H1 (cell line): ENCODE measurements around the gene KRT85. TPM values are rescaled to one million over a fixed set of nuclear protein-coding genes. Genes with fewer than 3 reads are reported as not detected.

Experiments used
- CTCF ChIA-PET: fragments of 300-600 bp; sonication (Branson Sonifier 250); formaldehyde crosslinking; loops from one replicate; lab custom pipeline; 2021; ENCODE audit not compliant: partially characterized antibody; lab: Charles Lee
- POLR2A ChIA-PET: fragments of 300-600 bp; sonication (Branson Sonifier 250); formaldehyde crosslinking; loops from one replicate; lab custom pipeline; 2021; ENCODE audit warnings: inconsistent platforms; ENCODE audit not compliant: partially characterized antibody; lab: Charles Lee
- DNase-seq, 2 experiments: peaks; one replicate each; pipeline versions ENCODE4 v3.0.0 to v3.0.0-alpha.2; 2010 to 2022; ENCODE audit warnings: low spot score in 2 of 2, low read depth in 1 of 2, mixed read lengths in 1 of 2
- FAIRE-seq: peaks from 2 replicates; lab custom pipeline; 2011; peaks lifted over from hg19 to GRCh38; lab: Jason Lieb, UNC
- H2AFZ ChIP-seq: 2 replicates; pipeline ENCODE4 v1.8.1; 2012; ENCODE audit warnings: low read length, inconsistent platforms
- H2AK5ac ChIP-seq: 2 replicates; pipeline ENCODE4 v1.6.1; 2013; ENCODE audit warnings: low read depth, low read length
- H2BK120ac ChIP-seq: replicated peaks from 2 replicates; pipeline ENCODE3; 2013; ENCODE audit warnings: low read depth, low read length, inconsistent platforms
- H2BK12ac ChIP-seq: 2 replicates; pipeline ENCODE4 v1.6.1; 2013; ENCODE audit warnings: low read depth, low read length
- H2BK15ac ChIP-seq: 2 replicates; pipeline ENCODE4 v1.6.1; 2013; ENCODE audit warnings: low read length
- H2BK20ac ChIP-seq: 2 replicates; pipeline ENCODE4 v1.6.1; 2013; ENCODE audit warnings: low read length
- H2BK5ac ChIP-seq: 2 replicates; pipeline ENCODE4 v1.6.1; 2013; ENCODE audit warnings: low read depth, low read length
- H3K14ac ChIP-seq: 2 replicates; pipeline ENCODE4 v1.6.1; 2013; ENCODE audit warnings: inconsistent platforms; ENCODE audit not compliant: insufficient read length
- H3K18ac ChIP-seq: 2 replicates; pipeline ENCODE4 v1.6.1; 2013; ENCODE audit warnings: low read length; ENCODE audit errors: extremely low read depth
- H3K23ac ChIP-seq: 2 replicates; pipeline ENCODE4 v1.6.1; 2013; ENCODE audit warnings: inconsistent platforms; ENCODE audit not compliant: insufficient read length
- H3K23me2 ChIP-seq: 2 replicates; pipeline ENCODE4 v1.6.1; 2013; ENCODE audit warnings: low read depth, low read length
- H3K27ac ChIP-seq: 2 replicates; pipeline ENCODE4 v1.6.1; 2011; ENCODE audit warnings: low read depth, low read length, inconsistent platforms
- H3K27me3 ChIP-seq, 4 experiments: replicated peaks in 1 of 4; 1 replicate in 1 of 4; 2 replicates in 3 of 4; pipeline versions ENCODE4 v1.6.1 to v1.8.1; 2011 to 2013; ENCODE audit warnings: low read length in 3 of 4, mild to moderate bottlenecking in 3 of 4, inconsistent platforms in 2 of 4, mixed read lengths in 2 of 4, moderate library complexity in 1 of 4; ENCODE audit not compliant: control insufficient read depth in 3 of 4, insufficient read depth in 3 of 4; ENCODE audit errors: extremely low read depth in 1 of 4
- H3K36me3 ChIP-seq, 4 experiments: 2 replicates each; pipeline versions ENCODE4 v1.6.1 to v1.8.1; 2011 to 2013; ENCODE audit warnings: mild to moderate bottlenecking in 4 of 4, low read length in 3 of 4, moderate library complexity in 2 of 4, control low read depth in 1 of 4, inconsistent platforms in 1 of 4; ENCODE audit not compliant: insufficient read depth in 4 of 4, control insufficient read depth in 2 of 4
- H3K4ac ChIP-seq: replicated peaks from 2 replicates; pipeline ENCODE3; 2013; ENCODE audit warnings: low read length, low read depth, mixed read lengths, inconsistent platforms; ENCODE audit not compliant: insufficient read length
- H3K4me1 ChIP-seq, 4 experiments: replicated peaks in 1 of 4; 1 replicate in 1 of 4; 2 replicates in 3 of 4; pipeline versions ENCODE4 v1.6.1 to v1.8.1; 2011 to 2013; ENCODE audit warnings: low read length in 3 of 4, inconsistent platforms in 2 of 4, mixed read lengths in 1 of 4; ENCODE audit not compliant: insufficient read depth in 4 of 4, control insufficient read depth in 3 of 4
- H3K4me2 ChIP-seq, 2 experiments: 2 replicates each; pipeline versions ENCODE4 v1.6.1 to v1.8.1; 2011 to 2013; ENCODE audit warnings: low read depth in 2 of 2, low read length in 2 of 2, control low read depth in 1 of 2, inconsistent platforms in 1 of 2, mild to moderate bottlenecking in 1 of 2; ENCODE audit not compliant: insufficient read depth in 1 of 2
- H3K4me3 ChIP-seq, 4 experiments: fragments of 200-600, 300-600 bp in 1 of 4; sonication (generic), shearing (Covaris generic), sonication (Bioruptor Twin) in 1 of 4; 2 replicates each; pipeline versions ENCODE4 v1.5.1 to v1.8.1; 2011 to 2016; ENCODE audit warnings: low read length in 4 of 4, low read depth in 3 of 4, control low read depth in 2 of 4, inconsistent platforms in 2 of 4, mild to moderate bottlenecking in 2 of 4, mixed read lengths in 1 of 4, moderate library complexity in 1 of 4; ENCODE audit not compliant: insufficient read depth in 2 of 4; ENCODE audit errors: extremely low read depth in 1 of 4
- H3K56ac ChIP-seq: replicated peaks from 2 replicates; pipeline ENCODE3; 2013; ENCODE audit warnings: low read depth, mild to moderate bottlenecking, mixed read lengths, low read length, inconsistent platforms; ENCODE audit not compliant: insufficient read length
- H3K79me1 ChIP-seq: 2 replicates; pipeline ENCODE4 v1.6.1; 2013; ENCODE audit warnings: low read depth, low read length, control low read depth
- H3K79me2 ChIP-seq, 2 experiments: 2 replicates each; pipeline versions ENCODE4 v1.6.1 to v1.8.1; 2012 to 2013; ENCODE audit warnings: low read length in 2 of 2, mild to moderate bottlenecking in 2 of 2, inconsistent platforms in 1 of 2; ENCODE audit not compliant: insufficient read depth in 2 of 2, control insufficient read depth in 1 of 2
- H3K9ac ChIP-seq, 4 experiments: replicated peaks in 1 of 4; 1 replicate in 1 of 4; 2 replicates in 3 of 4; pipeline versions ENCODE4 v1.6.1 to v1.8.1; 2011 to 2013; ENCODE audit warnings: low read depth in 3 of 4, low read length in 3 of 4, control low read depth in 2 of 4, mild to moderate bottlenecking in 2 of 4, moderate library complexity in 2 of 4, inconsistent platforms in 1 of 4; ENCODE audit errors: extremely low read depth in 1 of 4
- H3K9me3 ChIP-seq, 2 experiments: 2 replicates each; pipeline versions ENCODE4 v1.6.1 to v1.8.1; 2012 to 2013; ENCODE audit warnings: mild to moderate bottlenecking in 2 of 2, moderate library complexity in 2 of 2, control low read depth in 1 of 2, inconsistent platforms in 1 of 2, low read depth in 1 of 2, low read length in 1 of 2, mixed read lengths in 1 of 2; ENCODE audit not compliant: insufficient read depth in 2 of 2
- H4K20me1 ChIP-seq, 2 experiments: replicated peaks in 1 of 2; 2 replicates each; pipeline versions ENCODE3 to v1.8.1; 2011 to 2013; ENCODE audit warnings: inconsistent platforms in 2 of 2, low read length in 2 of 2, mild to moderate bottlenecking in 1 of 2; ENCODE audit not compliant: insufficient read depth in 2 of 2, control insufficient read depth in 1 of 2
- H4K5ac ChIP-seq: 2 replicates; pipeline ENCODE4 v1.6.1; 2013; ENCODE audit warnings: low read length, low read depth, mixed read lengths, inconsistent platforms; ENCODE audit not compliant: insufficient read length
- H4K8ac ChIP-seq: 2 replicates; pipeline ENCODE4 v1.8.0; 2013; ENCODE audit warnings: mild to moderate bottlenecking, moderate library complexity, low read length, inconsistent platforms; ENCODE audit not compliant: insufficient read depth; ENCODE audit errors: extremely low read depth
- H4K91ac ChIP-seq: replicated peaks from 2 replicates; pipeline ENCODE3; 2013; ENCODE audit warnings: low read length, mixed read lengths, inconsistent platforms; ENCODE audit not compliant: insufficient read length
- BCL11A ChIP-seq, 2 experiments: IDR thresholded peaks; one replicate each; pipeline ENCODE4 v1.6.1; 2011; ENCODE audit warnings: low read depth in 2 of 2, low read length in 2 of 2, mild to moderate bottlenecking in 2 of 2
- CEBPB ChIP-seq: IDR thresholded peaks from 2 replicates; pipeline ENCODE4 v1.6.1; 2012; ENCODE audit warnings: low read depth, low read length
- EGR1 ChIP-seq: IDR thresholded peaks from 2 replicates; pipeline ENCODE4 v1.6.1; 2011; ENCODE audit warnings: low read depth, low read length, borderline replicate concordance
- SRF ChIP-seq: IDR thresholded peaks from 2 replicates; pipeline ENCODE4 v1.6.1; 2011; ENCODE audit warnings: mild to moderate bottlenecking, low read depth, low read length, moderate library complexity
- USF2 ChIP-seq: IDR thresholded peaks from 2 replicates; pipeline ENCODE4 v1.6.1; 2011; ENCODE audit warnings: low read length, improper control_type of control experiment
- YY1 ChIP-seq: IDR thresholded peaks from 2 replicates; pipeline ENCODE4 v1.6.1; 2011; ENCODE audit warnings: low read depth, mild to moderate bottlenecking, low read length
- WGBS, 2 experiments: shearing (Covaris generic) in 1 of 2; methylation state at CpG; one replicate each; pipeline versions ENCODE4 v1.1.6 to v1.1.7; 2013 to 2015; ENCODE audit warnings: low lambda C conversion rate in 2 of 2, mixed read lengths in 2 of 2, inconsistent platforms in 1 of 2, low coverage in 1 of 2, missing lambda C conversion rate in 1 of 2; ENCODE audit not compliant: insufficient replicate concordance in 2 of 2, insufficient coverage in 1 of 2, insufficient read length in 1 of 2; ENCODE audit errors: extremely low coverage in 1 of 2, missing lambda C conversion rate in 1 of 2; 5-methylcytosine and 5-hydroxymethylcytosine counted together
- polyA plus RNA-seq, 7 experiments: library from polyadenylated mRNA; depleted of rRNA in 3 of 7; stranded (reverse) in 5 of 7; unstranded in 2 of 7; fragments of >200 nt in 5 of 7; fragments of 200-250 nt in 2 of 7; gene quantifications; 1 replicate in 5 of 7; 2 replicates in 1 of 7; 4 replicates in 1 of 7; pipeline versions ENCODE4 v1.2.1 to v1.2.3, GENCODE V29; 2011 to 2013; ENCODE audit warnings: missing spikeins in 2 of 7, mixed read lengths in 2 of 7
- total RNA-seq: library from RNA; stranded (reverse); fragmentation: NEBNext Ultra II Directional; extraction: Animal tissue kit (Norgen Biotek cat#: 25700); gene quantifications from 2 replicates; pipeline ENCODE4 v1.2.1, GENCODE V29; 2021

Gene KRT85
- total and polyA plus RNA-seq, 2 of the 8 experiments (the other 6 are each of a cell fraction or from before 2014, with no cell fraction given), result not detected

- Histone ChIP-seq H3K4me3 (no peak overlapping the region), H2BK15ac (no peak overlapping the region), H3K14ac (no peak overlapping the region), H4K8ac (no peak overlapping the region; the same call in 1 of the 2 replicates), H4K91ac (no peak overlapping the region), H3K4me2 (no peak overlapping the region), H2BK120ac (no peak overlapping the region), H3K18ac (no peak overlapping the region), H2BK12ac (0 out of 2 replicates have a peak overlapping the region, but pooled peaks have one; percentile 27), H3K23me2 (no peaks in the 10 kb centered on the region), H3K4me1 (no peaks in the 10 kb centered on the region), H3K23ac (no peak overlapping the region), H2BK20ac (no peak overlapping the region), H2AK5ac (no peak overlapping the region), H4K5ac (no peak overlapping the region), H3K56ac (no peak overlapping the region), H3K9me3 (no peaks in the 10 kb centered on the region; a peak in 1 of 4 replicates), H3K36me3 (no peaks in the 10 kb centered on the region), H4K20me1 (no peaks in the 10 kb centered on the region), H3K79me2 (no peaks in the 10 kb centered on the region), H3K27ac (no peak overlapping the region), H2AFZ (no peak overlapping the region), H3K79me1 (no peaks in the 10 kb centered on the region), H3K4ac (no peak overlapping the region), H2BK5ac (no peak overlapping the region), H3K9ac (no peak overlapping the region), H3K27me3 (no peaks in the 10 kb centered on the region)
- 85% methylated on average over 5 of the region's 5 CpGs; no CpG with 5 or more reads in 1 of the 2 experiments for WGBS, 2 experiments
- TF ChIP-seq YY1 (no peak), SRF (no peak), USF2 (no peak), EGR1 (no peak), BCL11A (IDR thresholded peaks at IDR 0.05; ENCODE audit: low read depth in 2 of 2, low read length in 2 of 2) (no peak), CEBPB (no peak)
- POLR2A ChIA-PET, result no interaction called here
- no peak for DNase-seq
- CTCF ChIA-PET, result interaction anchor here (0.8 to 4.3 kb wide), 19 partner anchors 9 to 526 kb away, joined by 3 to 23 read pairs (median 3); partner anchors contain the start of gene KRT85
- no peak for FAIRE-seq
Measured at GRCh38 chr12:52358575-52359350, 8.5 kb downstream of the KRT85 start.
